Activated CD8-positive, alpha-beta memory T cell treated with anti-CD3 and anti-CD28 coated beads for 1 hour (primary cell): ENCODE results near the gene SMC6.

Source experiments
- DNase-seq, 2 donors: peaks; one replicate each; pipeline ENCODE4 v3.0.0-alpha.2; 2020; ENCODE audit warnings: low read depth in 1 of 2; ENCODE audit errors: extremely low read depth in 1 of 2

The SMC6 gene

DNA sequence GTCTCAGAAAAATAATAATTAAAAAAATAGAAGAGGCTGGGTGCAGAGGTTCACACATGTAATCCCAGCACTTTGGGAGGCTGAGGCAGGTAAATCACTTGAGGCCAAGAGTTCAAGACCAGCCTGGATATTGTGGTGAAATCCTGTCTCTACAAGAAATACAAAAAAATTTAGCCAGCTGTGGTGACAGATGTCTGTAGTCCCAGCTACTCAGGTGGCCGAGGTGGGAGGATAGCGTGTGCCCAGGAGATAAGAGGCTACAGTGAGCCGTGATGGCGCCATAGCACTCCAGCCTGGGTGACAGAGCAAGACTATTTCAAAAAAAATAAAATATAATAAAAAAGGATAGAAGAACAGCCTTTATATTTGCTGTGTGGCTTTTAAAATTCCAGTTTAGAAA is 35.9 kb downstream of the SMC6 start:
- DNase-seq: no peak

DNA sequence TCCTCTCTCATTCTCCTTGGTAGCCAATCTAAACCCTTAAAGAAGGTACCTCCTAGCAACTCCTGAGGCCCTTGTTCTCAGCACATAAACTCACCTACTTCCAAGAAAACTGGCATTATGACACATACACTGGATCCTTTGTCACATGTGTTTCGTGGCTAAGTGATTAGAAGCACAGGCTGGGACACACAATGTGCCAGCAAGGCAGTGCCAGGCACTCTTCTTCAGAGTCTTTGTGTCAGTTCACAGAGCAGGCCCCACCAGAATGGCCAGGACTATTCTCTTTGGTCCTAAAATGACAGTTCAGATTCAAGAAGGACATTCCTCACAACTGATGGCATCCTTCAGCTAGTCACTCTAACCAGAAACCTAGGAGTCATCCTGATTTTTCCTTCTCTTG is 40.3 kb downstream of the SMC6 start:
- no peak for DNase-seq

DNA sequence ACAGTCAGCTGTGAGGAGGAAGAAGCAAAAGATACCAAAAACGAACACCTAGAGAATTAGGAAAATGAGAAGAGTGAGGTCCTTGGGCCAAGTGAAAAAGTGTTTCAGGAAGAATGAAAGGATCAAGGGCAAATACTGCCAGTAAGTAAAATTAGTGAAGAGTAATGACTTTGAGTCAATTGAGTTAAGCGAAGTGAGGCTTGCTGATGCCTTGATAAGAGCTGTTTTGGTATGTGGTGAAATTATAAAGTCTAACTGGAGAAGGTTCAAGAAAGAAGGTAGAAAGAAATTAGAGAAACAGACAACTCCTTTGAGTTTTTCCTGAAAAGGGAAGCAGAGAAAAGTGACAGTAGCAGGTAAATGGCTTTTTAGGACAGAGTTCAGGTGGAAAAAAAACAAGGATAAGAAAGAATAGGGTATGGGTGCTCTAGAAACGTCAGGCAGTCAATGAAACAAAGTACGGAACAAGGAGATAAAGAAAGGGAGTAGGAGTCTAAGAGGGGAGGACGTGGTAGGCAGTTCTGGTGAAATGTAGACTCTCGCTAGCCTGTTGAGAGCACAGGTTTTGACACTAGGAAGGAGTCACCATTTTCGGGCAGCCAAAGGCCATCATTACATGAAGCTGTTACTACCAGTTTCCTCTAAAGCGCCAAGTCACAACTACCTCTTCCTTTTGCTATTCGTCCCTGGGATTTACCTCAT is 42.9 kb downstream of the SMC6 start:
- no peak for DNase-seq

DNA sequence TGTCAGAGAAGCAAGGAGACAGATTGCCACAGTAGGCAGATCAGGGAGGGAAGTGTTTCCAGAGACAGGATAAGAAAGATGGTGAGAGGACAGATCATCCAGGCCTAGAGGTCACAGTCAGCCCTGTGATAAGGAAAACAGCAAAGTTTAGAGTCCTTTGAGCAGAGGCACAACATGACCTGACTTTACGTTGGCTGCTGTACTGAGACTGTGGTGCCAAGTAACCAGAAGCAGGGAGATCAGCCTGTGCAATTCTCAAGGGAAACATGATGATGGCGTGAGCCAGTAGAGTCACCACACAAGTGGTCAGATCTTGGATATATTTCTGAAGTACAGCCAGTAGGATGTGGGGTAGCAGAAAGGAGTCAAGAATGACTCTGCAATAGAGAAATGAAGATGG is 43.7 kb downstream of the SMC6 start:
- DNase-seq: no peak

DNA sequence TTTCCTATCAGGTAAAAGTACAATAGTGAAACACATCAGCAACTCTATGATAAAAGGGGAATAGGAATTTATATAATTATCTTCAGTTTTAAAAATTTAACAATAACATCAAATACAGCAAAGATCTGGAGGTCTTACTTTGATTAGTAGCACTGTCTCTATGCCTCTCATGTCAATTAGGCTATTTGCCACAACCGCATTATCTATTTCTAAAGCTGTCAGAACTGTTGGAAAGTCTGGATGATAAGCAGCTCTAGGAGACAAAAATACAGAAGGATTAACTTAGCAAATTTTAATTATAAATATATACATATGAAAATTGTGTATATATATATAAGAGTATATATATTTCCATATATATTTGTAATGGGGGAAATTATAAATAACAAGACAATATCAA is 45.1 kb downstream of the SMC6 start:
- no peak for DNase-seq

DNA sequence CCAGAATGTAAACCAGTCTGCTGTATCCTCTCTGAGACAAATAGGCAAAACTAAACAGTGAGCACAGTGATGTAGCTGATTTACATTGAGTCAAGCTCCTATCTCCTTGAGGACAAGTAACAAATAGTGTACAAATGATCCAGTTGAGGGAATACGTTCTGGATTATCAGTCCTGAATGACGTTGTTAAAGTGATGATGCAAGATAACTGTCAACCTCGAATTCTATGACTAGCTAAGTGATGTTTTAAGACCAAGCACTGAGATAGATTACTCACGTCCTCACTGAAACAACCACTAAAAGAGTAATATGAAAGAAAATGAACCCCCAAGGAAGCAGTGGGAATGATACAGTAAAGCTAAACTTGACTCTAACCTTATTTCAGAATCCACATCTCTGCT is 46.8 kb downstream of the SMC6 start:
- DNase-seq: no peak

DNA sequence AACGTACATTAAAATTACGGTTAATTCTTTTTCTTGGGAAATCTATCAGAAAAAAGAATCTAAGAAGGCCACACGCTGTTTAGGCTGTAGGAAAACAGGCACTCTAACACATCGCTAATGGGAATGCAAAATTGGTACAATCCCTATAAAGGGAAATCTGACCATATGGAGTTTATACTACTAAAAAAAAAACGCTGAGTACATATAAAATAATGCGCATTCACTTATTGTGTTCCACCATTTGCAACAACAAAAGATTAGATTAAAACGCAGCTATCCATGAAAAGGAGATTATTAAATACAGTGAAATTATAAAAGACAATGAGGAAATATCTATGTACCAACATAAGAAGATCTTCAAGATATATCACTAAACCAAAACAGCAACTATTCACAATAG is 62.8 kb downstream of the SMC6 start:
- no peak for DNase-seq

DNA sequence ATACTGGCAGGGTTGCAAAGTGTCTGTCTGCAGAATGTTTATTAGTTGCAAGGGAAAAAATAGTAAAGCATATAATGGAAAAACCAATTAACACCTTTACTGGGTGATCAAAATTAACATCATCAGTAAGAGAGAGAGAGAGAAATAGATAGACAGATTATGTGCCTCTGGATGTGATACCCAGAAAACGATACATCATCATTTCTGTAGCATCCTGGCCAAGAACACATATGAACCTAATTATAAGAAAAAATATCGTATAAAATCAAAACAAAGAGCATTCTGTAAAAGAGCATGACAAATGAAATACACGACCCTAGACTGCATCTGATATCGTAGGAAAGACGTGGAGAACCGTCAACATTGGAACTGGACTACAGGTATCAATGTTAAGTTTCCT is 64.6 kb downstream of the SMC6 start:
- no peak for DNase-seq

DNA sequence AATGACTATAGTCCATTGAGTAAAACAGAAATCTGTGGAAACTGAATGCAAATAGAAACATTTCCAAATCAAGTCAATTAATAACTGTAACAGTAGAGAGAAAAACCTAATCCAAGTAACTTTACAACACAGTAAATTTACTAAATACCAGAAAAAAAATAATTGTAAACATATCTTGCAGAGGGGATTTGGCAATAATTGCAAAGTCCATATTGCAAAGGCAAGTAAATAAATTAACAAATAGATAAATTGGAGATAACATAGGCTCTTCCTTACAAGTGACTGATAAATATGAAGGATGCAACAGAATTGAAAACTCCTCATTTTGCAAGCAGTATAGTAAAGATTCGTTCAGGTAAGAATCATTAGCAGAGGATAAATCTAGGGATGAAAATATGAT is 65.0 kb downstream of the SMC6 start:
- no peak for DNase-seq

DNA sequence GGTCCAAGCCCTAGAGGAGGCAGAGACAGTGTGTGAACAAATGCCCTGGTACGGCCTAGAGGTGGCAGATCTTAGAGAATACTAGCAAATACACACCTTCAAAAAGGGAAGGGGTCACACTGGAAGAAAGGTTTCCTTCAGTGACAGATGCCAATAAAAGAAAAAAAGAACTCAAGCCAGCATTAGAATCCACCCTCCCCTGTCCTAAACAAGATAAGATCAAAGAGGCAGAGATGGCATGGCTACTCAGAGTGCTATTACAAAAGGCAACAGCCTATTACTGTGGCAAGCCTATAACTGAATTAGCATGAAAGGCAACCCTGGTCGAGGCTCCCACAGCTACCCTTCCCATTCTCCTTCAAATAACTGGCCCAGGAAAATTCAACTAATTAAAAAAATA is 69.6 kb downstream of the SMC6 start:
- no peak for DNase-seq

DNA sequence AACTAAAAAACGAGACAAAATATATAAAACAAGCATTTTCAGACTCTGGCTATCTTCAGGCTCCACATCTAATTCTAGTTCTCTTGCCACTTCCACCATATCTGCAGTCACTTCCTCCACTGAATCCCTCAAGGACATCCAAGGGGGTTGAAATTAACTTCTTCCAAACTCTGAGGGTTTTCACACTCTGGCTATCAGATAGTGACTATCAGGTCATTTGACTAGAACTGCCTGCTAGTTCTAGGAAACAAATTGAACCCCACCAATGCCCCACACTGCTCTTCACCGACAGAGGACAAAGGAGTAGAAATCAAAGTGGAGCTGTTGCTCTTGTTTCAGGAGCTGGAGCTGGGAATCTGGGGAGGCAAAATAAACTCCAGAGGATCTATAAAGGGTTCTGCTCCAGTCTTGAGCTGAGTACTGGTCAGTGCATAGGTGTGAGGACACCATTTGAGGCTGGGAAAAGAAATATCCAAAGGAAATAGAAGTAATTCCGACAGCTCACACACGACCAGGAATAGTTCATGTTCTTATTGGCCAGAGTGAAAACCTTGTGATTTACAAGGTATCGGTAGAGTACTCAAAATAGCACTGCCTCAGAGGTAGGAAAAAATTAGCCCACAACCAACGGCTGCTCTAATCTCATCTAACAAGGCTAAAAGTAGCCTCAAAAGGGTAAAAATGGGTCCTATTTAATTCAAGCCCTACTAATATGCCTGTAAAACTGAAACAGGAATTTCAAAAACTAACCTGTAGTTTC is 71.3 kb downstream of the SMC6 start:
- no peak for DNase-seq

DNA sequence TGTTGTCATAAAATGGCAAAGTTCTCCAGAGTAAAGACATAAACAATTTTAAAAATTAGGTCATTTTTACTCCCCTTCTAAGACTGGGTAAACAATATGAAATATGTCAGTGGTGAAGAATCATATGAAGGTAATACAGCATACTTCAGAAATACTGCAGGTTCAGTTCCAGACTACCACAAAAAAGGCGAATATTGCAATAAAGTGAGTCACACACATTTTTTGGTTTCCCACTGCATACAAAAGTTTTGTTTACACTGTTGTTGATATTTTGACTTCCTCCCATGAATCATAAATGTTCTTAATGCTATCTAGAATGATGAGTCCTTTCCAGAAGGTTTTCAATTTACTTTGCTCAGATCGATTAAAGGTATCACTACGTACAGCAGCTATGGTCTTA is 73.5 kb downstream of the SMC6 start:
- no peak for DNase-seq

DNA sequence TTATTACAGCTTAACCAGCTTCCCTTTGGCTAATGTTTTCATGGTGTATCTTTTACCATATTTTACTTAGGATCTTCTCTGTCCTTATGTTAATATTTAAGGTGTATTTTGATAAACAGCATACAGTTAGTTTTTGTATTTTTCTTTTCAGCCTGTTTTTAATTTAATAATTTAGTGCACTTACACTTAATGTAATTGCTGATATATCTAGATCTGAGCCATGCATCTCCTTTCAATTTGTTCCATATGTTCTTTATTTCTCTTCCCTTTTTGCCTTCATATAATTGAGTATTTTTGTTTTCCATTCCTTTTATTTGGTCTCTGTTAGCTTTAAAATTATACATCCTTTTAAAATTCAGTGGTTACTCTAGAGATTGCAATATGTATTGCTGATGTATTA is 78.8 kb downstream of the SMC6 start:
- DNase-seq: no peak

DNA sequence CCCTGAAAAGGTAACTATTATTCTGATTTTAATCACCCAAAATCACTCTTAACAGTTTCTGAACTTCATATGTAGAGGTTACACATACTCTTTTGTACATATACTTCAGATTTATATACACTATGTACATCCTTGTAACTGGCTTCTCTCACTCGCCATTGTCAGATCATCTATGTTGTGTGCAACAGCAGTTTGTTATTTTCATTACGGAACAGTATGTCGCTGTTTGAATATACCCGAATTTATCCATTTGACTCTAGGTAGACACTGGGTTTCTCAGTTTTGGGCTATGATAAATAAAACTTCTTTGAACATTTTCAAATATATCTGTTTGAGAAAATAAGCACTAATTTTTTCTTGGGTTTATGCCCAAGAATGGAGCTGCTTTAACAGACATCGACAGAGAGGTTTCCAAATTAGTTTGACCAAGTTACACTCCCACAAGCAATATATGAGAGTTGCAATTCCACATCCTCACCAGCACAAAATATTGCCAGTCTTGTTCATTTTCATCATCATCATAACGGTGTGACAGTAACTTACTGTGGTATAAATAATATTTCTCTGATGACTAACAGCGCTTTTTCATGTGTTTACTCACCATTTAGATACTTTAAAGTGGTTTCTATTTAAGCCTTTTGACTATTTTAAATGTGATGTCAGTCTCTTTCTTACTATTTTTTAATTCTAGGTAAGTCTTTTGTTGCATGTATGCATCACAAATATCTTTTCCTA is 80.9 kb downstream of the SMC6 start:
- no peak for DNase-seq

DNA sequence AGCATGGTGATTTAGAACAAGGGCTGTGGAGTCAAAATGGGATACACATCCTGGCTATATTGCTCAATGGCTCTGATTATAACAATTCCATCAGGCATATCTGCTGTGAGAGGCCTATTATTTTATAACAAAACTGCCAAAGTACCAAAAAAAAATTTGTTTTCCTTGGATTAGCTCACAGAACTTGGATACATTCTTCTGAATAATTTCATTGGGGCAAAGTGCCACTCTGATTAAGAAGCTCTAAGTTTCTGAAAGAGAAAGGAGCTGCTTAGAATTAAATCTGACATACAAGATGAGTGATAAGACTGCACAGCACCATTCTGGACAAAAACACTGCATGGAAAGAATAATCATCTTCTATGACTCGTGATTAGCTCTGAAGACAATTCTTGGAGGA is 85.7 kb downstream of the SMC6 start:
- DNase-seq: no peak

DNA sequence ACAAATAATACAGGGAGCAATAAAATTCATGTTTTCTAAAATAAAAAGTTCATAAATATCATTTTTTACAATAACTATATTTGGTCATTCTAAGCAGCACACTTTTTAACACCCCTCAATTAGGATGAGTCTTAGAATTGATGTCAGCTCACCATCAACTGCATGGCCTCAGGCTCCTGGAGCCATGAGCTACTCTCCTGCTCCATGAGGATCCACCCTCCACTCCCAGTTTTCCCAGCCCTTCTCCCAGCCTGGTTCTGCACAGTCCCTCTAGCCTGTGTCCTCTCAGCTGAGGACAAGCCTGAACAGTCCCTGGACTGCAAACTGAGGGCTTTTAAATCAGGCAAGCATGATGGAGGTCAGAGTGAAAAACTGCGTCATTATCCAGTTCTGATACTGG is 89.1 kb downstream of the SMC6 start:
- no peak for DNase-seq

DNA sequence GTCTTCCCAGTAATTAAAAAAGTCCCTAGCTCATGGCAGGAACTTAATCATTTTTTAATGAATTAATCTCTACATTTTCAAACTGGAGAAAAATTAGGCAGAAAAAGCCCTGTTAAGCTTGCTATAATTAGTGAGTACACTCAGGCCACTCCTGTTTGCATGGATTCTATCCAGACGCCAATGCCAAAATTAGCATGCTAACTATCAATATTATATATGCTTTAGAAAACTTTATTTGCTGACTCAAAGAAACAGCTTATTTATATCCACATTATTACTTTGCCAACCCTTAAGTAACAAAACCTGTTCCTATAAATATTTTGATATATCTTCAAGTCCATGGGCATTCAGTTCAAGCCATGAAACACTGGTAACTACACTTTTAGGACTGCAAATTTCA is 90.9 kb downstream of the SMC6 start:
- no peak for DNase-seq

DNA sequence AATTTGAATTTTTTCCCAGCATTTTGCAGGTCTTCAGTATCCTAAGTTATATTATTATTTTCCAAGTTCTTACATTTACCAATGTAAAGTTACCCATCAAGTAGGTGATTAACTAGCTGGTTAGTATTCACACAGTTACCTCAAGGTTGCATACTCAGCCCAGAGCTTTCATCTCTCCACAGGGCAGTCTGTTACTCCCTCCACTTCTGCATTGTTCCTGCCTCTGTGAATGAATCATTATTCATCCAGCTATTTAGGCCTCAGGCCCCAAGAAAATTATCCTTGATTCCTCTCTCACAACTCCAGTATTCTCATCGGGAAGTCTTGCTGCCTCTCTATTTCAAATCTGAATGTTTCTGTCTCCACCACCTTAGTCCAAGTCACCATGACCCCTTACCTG is 92.2 kb downstream of the SMC6 start:
- no peak for DNase-seq

DNA sequence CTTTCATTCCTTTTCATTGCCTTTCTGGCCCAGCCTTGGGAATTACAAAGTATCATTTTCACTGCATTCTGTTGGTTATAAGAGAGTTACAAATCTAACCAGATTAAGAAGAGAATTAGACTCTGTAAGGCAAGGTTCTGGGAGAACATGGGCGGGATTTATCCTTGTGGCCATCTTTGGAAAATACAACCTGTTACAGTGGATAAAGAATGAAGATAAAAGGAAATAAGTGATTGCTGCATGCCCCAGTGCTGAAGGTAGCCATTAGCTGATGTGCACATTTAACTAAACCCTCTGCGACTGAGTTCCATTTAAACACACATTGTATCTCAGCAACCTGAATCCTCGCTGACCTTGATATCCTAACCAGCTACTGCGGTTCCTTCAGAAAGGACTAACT is 93.4 kb downstream of the SMC6 start:
- no peak for DNase-seq

DNA sequence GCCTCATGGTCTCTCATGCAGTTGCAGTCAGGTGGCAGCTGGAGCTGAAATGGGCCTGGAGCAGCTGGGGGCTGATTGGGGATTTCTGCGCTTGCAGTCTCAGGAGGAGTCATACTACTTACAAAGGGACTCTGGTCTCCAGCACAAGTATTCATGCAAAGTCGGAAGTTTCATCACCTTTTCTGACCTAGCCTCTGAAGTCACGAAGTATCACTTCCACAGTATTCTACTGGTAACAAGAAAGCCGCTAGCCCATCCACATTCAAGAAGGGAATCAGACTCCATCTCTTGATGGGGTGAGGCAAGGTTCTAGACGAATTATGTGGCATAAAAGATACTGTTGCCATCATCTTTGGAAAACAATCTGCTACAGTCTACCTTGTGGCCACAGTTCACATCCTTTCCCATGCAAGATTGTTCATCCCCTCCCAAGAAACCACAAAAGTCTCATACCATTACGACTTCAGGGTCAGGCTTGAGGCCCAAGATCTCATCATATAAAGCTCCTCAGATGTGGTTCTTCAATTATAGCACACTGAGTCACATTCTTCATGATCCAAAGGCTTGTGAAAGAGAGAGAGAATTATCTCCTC is 95.3 kb downstream of the SMC6 start:
- DNase-seq: no peak

DNA sequence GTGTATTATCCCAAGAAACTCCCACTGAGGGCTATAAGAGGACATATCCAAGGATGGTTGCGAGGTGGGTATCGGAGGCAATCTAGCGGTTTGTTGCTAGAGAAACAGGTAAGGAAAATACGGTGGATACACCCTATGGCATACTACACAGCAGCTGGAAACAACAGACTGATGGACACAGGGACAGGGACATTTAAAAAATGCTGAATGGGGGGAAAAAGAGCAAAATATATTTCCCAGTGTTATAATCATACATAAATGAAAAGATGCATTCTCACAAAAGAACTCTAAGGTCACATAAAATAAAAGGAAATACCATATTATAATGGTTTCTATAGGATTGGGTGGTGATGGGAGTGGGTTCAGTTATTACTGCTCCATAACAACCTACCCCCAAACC is 95.9 kb downstream of the SMC6 start:
- no peak for DNase-seq
